A549 treated with Hydrocortisone at 1 μM for 4 hours (cell line): ENCODE results near the gene OLIG1. TPM values are rescaled to one million over a fixed set of nuclear protein-coding genes. Genes with fewer than 3 reads are reported as not detected.

Source experiments
- total RNA-seq: library from RNA; stranded (reverse); fragments of 200-300 nt; extraction: Qiagen RNA extraction; gene quantifications from 5 replicates; pipeline ENCODE4 v1.2.3, GENCODE V29; 2022

The OLIG1 gene
- not detected in 5 replicates for total RNA-seq

GRCh38 chr21:33069994-33070743 lies at the start of gene OLIG1:
OLIG1 (plus strand) TSS chr21:33070141; CDS start chr21:33070247, 106 bp downstream.

DNA sequence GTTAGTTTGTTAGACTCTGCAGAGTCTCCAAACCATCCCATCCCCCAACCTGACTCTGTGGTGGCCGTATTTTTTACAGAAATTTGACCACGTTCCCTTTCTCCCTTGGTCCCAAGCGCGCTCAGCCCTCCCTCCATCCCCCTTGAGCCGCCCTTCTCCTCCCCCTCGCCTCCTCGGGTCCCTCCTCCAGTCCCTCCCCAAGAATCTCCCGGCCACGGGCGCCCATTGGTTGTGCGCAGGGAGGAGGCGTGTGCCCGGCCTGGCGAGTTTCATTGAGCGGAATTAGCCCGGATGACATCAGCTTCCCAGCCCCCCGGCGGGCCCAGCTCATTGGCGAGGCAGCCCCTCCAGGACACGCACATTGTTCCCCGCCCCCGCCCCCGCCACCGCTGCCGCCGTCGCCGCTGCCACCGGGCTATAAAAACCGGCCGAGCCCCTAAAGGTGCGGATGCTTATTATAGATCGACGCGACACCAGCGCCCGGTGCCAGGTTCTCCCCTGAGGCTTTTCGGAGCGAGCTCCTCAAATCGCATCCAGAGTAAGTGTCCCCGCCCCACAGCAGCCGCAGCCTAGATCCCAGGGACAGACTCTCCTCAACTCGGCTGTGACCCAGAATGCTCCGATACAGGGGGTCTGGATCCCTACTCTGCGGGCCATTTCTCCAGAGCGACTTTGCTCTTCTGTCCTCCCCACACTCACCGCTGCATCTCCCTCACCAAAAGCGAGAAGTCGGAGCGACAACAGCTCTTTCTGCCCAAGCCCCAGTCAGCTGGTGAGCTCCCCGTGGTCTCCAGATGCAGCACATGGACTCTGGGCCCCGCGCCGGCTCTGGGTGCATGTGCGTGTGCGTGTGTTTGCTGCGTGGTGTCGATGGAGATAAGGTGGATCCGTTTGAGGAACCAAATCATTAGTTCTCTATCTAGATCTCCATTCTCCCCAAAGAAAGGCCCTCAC lies 44.2 kb upstream of the OLIG1 start, which contains the start of gene OLIG2:
OLIG2 (plus strand) TSS at position 447 of the 954 bp plus-strand sequence. CDS start 928 bp downstream, outside the sequence.

Other genes starting within 250 kb of the OLIG1 start
- gene OLIG2, start 44.2 kb upstream of the OLIG1 start, total RNA-seq: not detected in 5 replicates
- gene IFNAR2, start 159.8 kb downstream of the OLIG1 start, total RNA-seq: 14.6 to 16.3 TPM (median 15.4 TPM) in 5 replicates
- 17.4 to 18.9 TPM (median 18.4 TPM) in 5 replicates for gene IL10RB, start 196.2 kb downstream of the OLIG1 start, total RNA-seq